HEK293 (cell line): ENCODE data around the gene CD8B.

ENCODE experiments used
- GLIS1 ChIP-seq: fragments of 450-650 bp; formaldehyde crosslinking; IDR thresholded peaks from 2 replicates; pipeline ENCODE4 v1.5.1; 2016; ENCODE audit warnings: missing biosample characterization, missing genetic modification characterization
- MYNN ChIP-seq: fragments of 450-650 bp; formaldehyde crosslinking; IDR thresholded peaks from 2 replicates; pipeline ENCODE4 v1.5.1; 2016; ENCODE audit warnings: missing biosample characterization, missing genetic modification characterization, borderline replicate concordance
- SCRT1 ChIP-seq: fragments of 450-650 bp; formaldehyde crosslinking; IDR thresholded peaks from 2 replicates; pipeline ENCODE4 v1.5.1; 2016; ENCODE audit warnings: missing biosample characterization, missing genetic modification characterization, borderline replicate concordance
- ZNF248 ChIP-seq: fragments of 450-650 bp; formaldehyde crosslinking; IDR thresholded peaks from 2 replicates; pipeline ENCODE4 v1.5.1; 2017; ENCODE audit warnings: missing biosample characterization, missing genetic modification characterization
- ZNF302 ChIP-seq: fragments of 450-650 bp; formaldehyde crosslinking; IDR thresholded peaks from 2 replicates; pipeline ENCODE4 v1.5.1; 2016; ENCODE audit warnings: missing biosample characterization, missing genetic modification characterization, low read depth
- ZNF623 ChIP-seq: fragments of 450-650 bp; formaldehyde crosslinking; IDR thresholded peaks from 2 replicates; pipeline ENCODE4 v1.5.1; 2016; ENCODE audit warnings: missing biosample characterization, missing genetic modification characterization
- TF ChIP-seq, protein P1 (sequence below): fragments of 450-650 bp; formaldehyde crosslinking; IDR thresholded peaks from 2 replicates; pipeline ENCODE4 v1.5.1; 2016; ENCODE audit warnings: missing biosample characterization, missing genetic modification characterization
- TF ChIP-seq, protein P2 (sequence below): fragments of 450-650 bp; IDR thresholded peaks from 2 replicates; pipeline ENCODE4 v1.5.1; 2018; ENCODE audit warnings: missing biosample characterization, mild to moderate bottlenecking, missing genetic modification characterization
- TF ChIP-seq, protein P3 (sequence below): fragments of 450-650 bp; formaldehyde crosslinking; IDR thresholded peaks from 2 replicates; pipeline ENCODE4 v1.5.1; 2016; ENCODE audit warnings: missing biosample characterization, missing genetic modification characterization
- TF ChIP-seq, protein P4 (sequence below): fragments of 450-650 bp; formaldehyde crosslinking; IDR thresholded peaks from 2 replicates; pipeline ENCODE4 v1.5.1; 2016; ENCODE audit warnings: missing biosample characterization, missing genetic modification characterization

DNA sequence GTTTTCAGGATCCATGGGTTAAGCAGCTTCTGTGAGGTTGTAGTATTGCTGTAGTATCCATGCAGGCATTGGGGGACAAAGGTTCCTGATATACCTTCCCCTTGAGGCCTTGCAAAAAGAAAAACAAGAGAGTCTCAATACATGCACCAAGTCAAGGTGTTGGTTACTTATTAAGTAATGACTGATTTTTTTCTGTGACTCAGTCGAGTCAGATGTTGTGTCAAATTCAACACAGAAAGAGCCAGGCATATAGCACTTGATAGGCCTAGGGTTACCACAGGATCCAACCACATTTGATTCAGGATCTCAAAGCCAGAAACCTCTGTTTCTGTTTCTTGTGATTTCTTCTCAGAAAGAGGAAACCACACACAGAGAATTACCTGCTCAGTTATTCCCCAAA, 46.1 kb downstream of the CD8B start:
- TF ChIP-seq, protein P1, sequence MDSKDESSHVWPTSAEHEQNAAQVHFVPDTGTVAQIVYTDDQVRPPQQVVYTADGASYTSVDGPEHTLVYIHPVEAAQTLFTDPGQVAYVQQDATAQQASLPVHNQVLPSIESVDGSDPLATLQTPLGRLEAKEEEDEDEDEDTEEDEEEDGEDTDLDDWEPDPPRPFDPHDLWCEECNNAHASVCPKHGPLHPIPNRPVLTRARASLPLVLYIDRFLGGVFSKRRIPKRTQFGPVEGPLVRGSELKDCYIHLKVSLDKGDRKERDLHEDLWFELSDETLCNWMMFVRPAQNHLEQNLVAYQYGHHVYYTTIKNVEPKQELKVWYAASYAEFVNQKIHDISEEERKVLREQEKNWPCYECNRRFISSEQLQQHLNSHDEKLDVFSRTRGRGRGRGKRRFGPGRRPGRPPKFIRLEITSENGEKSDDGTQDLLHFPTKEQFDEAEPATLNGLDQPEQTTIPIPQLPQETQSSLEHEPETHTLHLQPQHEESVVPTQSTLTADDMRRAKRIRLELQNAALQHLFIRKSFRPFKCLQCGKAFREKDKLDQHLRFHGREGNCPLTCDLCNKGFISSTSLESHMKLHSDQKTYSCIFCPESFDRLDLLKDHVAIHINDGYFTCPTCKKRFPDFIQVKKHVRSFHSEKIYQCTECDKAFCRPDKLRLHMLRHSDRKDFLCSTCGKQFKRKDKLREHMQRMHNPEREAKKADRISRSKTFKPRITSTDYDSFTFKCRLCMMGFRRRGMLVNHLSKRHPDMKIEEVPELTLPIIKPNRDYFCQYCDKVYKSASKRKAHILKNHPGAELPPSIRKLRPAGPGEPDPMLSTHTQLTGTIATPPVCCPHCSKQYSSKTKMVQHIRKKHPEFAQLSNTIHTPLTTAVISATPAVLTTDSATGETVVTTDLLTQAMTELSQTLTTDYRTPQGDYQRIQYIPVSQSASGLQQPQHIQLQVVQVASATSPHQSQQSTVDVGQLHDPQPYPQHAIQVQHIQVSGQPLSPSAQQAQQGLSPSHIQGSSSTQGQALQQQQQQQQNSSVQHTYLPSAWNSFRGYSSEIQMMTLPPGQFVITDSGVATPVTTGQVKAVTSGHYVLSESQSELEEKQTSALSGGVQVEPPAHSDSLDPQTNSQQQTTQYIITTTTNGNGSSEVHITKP (tag by site-specific recombination): no peak
- TF ChIP-seq, protein P2, sequence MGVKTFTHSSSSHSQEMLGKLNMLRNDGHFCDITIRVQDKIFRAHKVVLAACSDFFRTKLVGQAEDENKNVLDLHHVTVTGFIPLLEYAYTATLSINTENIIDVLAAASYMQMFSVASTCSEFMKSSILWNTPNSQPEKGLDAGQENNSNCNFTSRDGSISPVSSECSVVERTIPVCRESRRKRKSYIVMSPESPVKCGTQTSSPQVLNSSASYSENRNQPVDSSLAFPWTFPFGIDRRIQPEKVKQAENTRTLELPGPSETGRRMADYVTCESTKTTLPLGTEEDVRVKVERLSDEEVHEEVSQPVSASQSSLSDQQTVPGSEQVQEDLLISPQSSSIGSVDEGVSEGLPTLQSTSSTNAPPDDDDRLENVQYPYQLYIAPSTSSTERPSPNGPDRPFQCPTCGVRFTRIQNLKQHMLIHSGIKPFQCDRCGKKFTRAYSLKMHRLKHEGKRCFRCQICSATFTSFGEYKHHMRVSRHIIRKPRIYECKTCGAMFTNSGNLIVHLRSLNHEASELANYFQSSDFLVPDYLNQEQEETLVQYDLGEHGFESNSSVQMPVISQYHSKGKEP: no peak
- TF ChIP-seq MYNN: no peak
- TF ChIP-seq SCRT1: no peak
- TF ChIP-seq, protein P3, sequence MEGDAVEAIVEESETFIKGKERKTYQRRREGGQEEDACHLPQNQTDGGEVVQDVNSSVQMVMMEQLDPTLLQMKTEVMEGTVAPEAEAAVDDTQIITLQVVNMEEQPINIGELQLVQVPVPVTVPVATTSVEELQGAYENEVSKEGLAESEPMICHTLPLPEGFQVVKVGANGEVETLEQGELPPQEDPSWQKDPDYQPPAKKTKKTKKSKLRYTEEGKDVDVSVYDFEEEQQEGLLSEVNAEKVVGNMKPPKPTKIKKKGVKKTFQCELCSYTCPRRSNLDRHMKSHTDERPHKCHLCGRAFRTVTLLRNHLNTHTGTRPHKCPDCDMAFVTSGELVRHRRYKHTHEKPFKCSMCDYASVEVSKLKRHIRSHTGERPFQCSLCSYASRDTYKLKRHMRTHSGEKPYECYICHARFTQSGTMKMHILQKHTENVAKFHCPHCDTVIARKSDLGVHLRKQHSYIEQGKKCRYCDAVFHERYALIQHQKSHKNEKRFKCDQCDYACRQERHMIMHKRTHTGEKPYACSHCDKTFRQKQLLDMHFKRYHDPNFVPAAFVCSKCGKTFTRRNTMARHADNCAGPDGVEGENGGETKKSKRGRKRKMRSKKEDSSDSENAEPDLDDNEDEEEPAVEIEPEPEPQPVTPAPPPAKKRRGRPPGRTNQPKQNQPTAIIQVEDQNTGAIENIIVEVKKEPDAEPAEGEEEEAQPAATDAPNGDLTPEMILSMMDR (tag by site-specific recombination): no peak
- TF ChIP-seq ZNF302 (tag by site-specific recombination): no peak
- TF ChIP-seq GLIS1 (tag by site-specific recombination): no peak
- no peak for TF ChIP-seq ZNF248
- TF ChIP-seq, protein P4, sequence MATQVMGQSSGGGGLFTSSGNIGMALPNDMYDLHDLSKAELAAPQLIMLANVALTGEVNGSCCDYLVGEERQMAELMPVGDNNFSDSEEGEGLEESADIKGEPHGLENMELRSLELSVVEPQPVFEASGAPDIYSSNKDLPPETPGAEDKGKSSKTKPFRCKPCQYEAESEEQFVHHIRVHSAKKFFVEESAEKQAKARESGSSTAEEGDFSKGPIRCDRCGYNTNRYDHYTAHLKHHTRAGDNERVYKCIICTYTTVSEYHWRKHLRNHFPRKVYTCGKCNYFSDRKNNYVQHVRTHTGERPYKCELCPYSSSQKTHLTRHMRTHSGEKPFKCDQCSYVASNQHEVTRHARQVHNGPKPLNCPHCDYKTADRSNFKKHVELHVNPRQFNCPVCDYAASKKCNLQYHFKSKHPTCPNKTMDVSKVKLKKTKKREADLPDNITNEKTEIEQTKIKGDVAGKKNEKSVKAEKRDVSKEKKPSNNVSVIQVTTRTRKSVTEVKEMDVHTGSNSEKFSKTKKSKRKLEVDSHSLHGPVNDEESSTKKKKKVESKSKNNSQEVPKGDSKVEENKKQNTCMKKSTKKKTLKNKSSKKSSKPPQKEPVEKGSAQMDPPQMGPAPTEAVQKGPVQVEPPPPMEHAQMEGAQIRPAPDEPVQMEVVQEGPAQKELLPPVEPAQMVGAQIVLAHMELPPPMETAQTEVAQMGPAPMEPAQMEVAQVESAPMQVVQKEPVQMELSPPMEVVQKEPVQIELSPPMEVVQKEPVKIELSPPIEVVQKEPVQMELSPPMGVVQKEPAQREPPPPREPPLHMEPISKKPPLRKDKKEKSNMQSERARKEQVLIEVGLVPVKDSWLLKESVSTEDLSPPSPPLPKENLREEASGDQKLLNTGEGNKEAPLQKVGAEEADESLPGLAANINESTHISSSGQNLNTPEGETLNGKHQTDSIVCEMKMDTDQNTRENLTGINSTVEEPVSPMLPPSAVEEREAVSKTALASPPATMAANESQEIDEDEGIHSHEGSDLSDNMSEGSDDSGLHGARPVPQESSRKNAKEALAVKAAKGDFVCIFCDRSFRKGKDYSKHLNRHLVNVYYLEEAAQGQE: no peak
- no peak for TF ChIP-seq ZNF623
